H9 (cell line): ENCODE measurements around the gene KCNIP4. TPM values are rescaled to one million over a fixed set of nuclear protein-coding genes. Genes with fewer than 3 reads are reported as not detected.

Source experiments
- DNase-seq: peaks from one replicate; pipeline ENCODE4 v3.0.0-alpha.2; 2017
- H2AFZ ChIP-seq: one replicate; pipeline ENCODE4 v1.6.1; 2013; ENCODE audit warnings: mild to moderate bottlenecking, low read length, control low read depth, moderate library complexity
- H2AK5ac ChIP-seq: 2 replicates; pipeline ENCODE4 v1.6.1; 2013; ENCODE audit warnings: low read length, control low read depth, mixed read lengths; ENCODE audit not compliant: insufficient read length
- H2BK120ac ChIP-seq: one replicate; pipeline ENCODE4 v1.6.1; 2013; ENCODE audit warnings: low read depth, mild to moderate bottlenecking, low read length, control low read depth, inconsistent platforms; ENCODE audit not compliant: poor library complexity, severe bottlenecking
- H2BK12ac ChIP-seq: 2 replicates; pipeline ENCODE4 v1.6.1; 2013; ENCODE audit warnings: low read length, control low read depth, mixed read lengths, low read depth; ENCODE audit not compliant: insufficient read length
- H2BK15ac ChIP-seq: 2 replicates; pipeline ENCODE4 v1.6.1; 2013; ENCODE audit warnings: low read depth, low read length, control low read depth
- H2BK20ac ChIP-seq: one replicate; pipeline ENCODE4 v1.6.1; 2013; ENCODE audit warnings: low read depth, mild to moderate bottlenecking, low read length, control low read depth, inconsistent platforms; ENCODE audit not compliant: poor library complexity, severe bottlenecking
- H2BK5ac ChIP-seq: 2 replicates; pipeline ENCODE4 v1.6.1; 2013; ENCODE audit warnings: low read length, control low read depth, mixed read lengths; ENCODE audit not compliant: insufficient read length
- H3K14ac ChIP-seq: 2 replicates; pipeline ENCODE4 v1.6.1; 2013; ENCODE audit warnings: low read length, control low read depth; ENCODE audit not compliant: insufficient read depth
- H3K18ac ChIP-seq: 2 replicates; pipeline ENCODE4 v1.6.1; 2013; ENCODE audit warnings: low read depth, mild to moderate bottlenecking, mixed read lengths, low read length, control low read depth; ENCODE audit not compliant: insufficient read length
- H3K23ac ChIP-seq: 2 replicates; pipeline ENCODE4 v1.6.1; 2013; ENCODE audit warnings: low read length, control low read depth, mixed read lengths, low read depth; ENCODE audit not compliant: insufficient read length
- H3K23me2 ChIP-seq: 2 replicates; pipeline ENCODE4 v1.6.1; 2013; ENCODE audit warnings: low read depth, mild to moderate bottlenecking, mixed read lengths, low read length, control low read depth; ENCODE audit not compliant: insufficient read length, poor library complexity, severe bottlenecking
- H3K27ac ChIP-seq: 2 replicates; pipeline ENCODE4 v1.5.1; 2013; ENCODE audit warnings: low read length, control low read depth, mixed read lengths, low read depth; ENCODE audit not compliant: insufficient read length
- H3K27me3 ChIP-seq: 2 replicates; pipeline ENCODE4 v1.6.1; 2013; ENCODE audit warnings: low read length, control low read depth, inconsistent platforms; ENCODE audit not compliant: insufficient read depth
- H3K4ac ChIP-seq: 2 replicates; pipeline ENCODE4 v1.6.1; 2013; ENCODE audit warnings: low read depth, mild to moderate bottlenecking, control low read depth, inconsistent platforms, low read length, moderate library complexity
- H3K4me1 ChIP-seq: 2 replicates; pipeline ENCODE4 v1.6.1; 2013; ENCODE audit warnings: low read length, control low read depth, inconsistent platforms; ENCODE audit not compliant: insufficient read depth
- H3K4me2 ChIP-seq: 2 replicates; pipeline ENCODE4 v1.6.1; 2013; ENCODE audit warnings: low read length, control low read depth, mixed read lengths; ENCODE audit not compliant: insufficient read length, insufficient read depth
- H3K56ac ChIP-seq: 2 replicates; pipeline ENCODE4 v1.6.1; 2013; ENCODE audit warnings: low read depth, mild to moderate bottlenecking, mixed read lengths, low read length, control low read depth; ENCODE audit not compliant: insufficient read length
- H3K79me1 ChIP-seq: 2 replicates; pipeline ENCODE4 v1.6.1; 2013; ENCODE audit warnings: low read depth, mild to moderate bottlenecking, moderate library complexity, low read length, control low read depth, inconsistent platforms; ENCODE audit not compliant: insufficient read depth, poor library complexity, severe bottlenecking
- H3K79me2 ChIP-seq: 2 replicates; pipeline ENCODE4 v1.6.1; 2013; ENCODE audit warnings: low read length, control low read depth, inconsistent platforms; ENCODE audit not compliant: insufficient read depth
- H3K9ac ChIP-seq: 2 replicates; pipeline ENCODE4 v1.6.1; 2013; ENCODE audit warnings: low read length, control low read depth, mixed read lengths; ENCODE audit not compliant: insufficient read length; ENCODE audit errors: extremely low read depth
- H3K9me3 ChIP-seq: one replicate; pipeline ENCODE4 v1.6.1; 2013; ENCODE audit warnings: low read depth, low read length, inconsistent platforms; ENCODE audit not compliant: control insufficient read depth
- H3T11ph ChIP-seq: one replicate; pipeline ENCODE4 v1.6.1; 2013; ENCODE audit warnings: mild to moderate bottlenecking, low read length, control low read depth, inconsistent platforms
- H4K20me1 ChIP-seq: one replicate; pipeline ENCODE4 v1.6.1; 2013; ENCODE audit not compliant: control insufficient read depth, insufficient read length, insufficient read depth
- H4K5ac ChIP-seq: 2 replicates; pipeline ENCODE4 v1.6.1; 2013; ENCODE audit warnings: low read depth, mild to moderate bottlenecking, mixed read lengths, low read length, control low read depth; ENCODE audit not compliant: insufficient read length
- H4K8ac ChIP-seq: replicated peaks from 2 replicates; pipeline ENCODE4 v1.6.1; 2013; ENCODE audit warnings: low read length, control low read depth, mixed read lengths, low read depth; ENCODE audit not compliant: insufficient read length
- H4K91ac ChIP-seq: 2 replicates; pipeline ENCODE4 v1.6.1; 2013; ENCODE audit warnings: low read depth, mild to moderate bottlenecking, moderate library complexity, mixed read lengths, low read length, control low read depth; ENCODE audit not compliant: insufficient read length
- H3K27ac Mint-ChIP-seq, 3 experiments: 2 replicates in 2 of 3; 3 replicates in 1 of 3; pipeline ENCODE4 v1.8.0; 2020 to 2021; ENCODE audit warnings: mixed read lengths in 3 of 3, mild to moderate bottlenecking in 1 of 3, moderate library complexity in 1 of 3
- H3K27me3 Mint-ChIP-seq: 2 replicates; pipeline ENCODE4 v1.8.0; 2021; ENCODE audit warnings: low read depth, mild to moderate bottlenecking, moderate library complexity, mixed read lengths
- H3K36me3 Mint-ChIP-seq, 3 experiments: 2 replicates in 2 of 3; 3 replicates in 1 of 3; pipeline ENCODE4 v1.8.0; 2020 to 2021; ENCODE audit warnings: low read depth in 3 of 3, mixed read lengths in 3 of 3; ENCODE audit not compliant: insufficient read depth in 1 of 3
- H3K4me1 Mint-ChIP-seq, 2 experiments: 2 replicates each; pipeline ENCODE4 v1.8.0; 2020; ENCODE audit warnings: mixed read lengths in 2 of 2
- H3K4me3 Mint-ChIP-seq, 2 experiments: 2 replicates in 1 of 2; 3 replicates in 1 of 2; pipeline ENCODE4 v1.8.0; 2020 to 2021; ENCODE audit warnings: mild to moderate bottlenecking in 2 of 2, mixed read lengths in 2 of 2, moderate library complexity in 1 of 2
- H3K9me3 Mint-ChIP-seq, 2 experiments: 2 replicates in 1 of 2; 3 replicates in 1 of 2; pipeline ENCODE4 v1.8.0; 2020; ENCODE audit warnings: mild to moderate bottlenecking in 2 of 2, mixed read lengths in 2 of 2, moderate library complexity in 1 of 2
- total RNA-seq: library from RNA; stranded (reverse); gene quantifications from 2 replicates; pipeline ENCODE4 v1.2.1, GENCODE V29; 2021
- TF ChIP-seq, protein P1 (sequence below): fragments of 200-600 bp; sonication (generic); conservative IDR thresholded peaks from 3 replicates; pipeline ENCODE4 v1.8.0; 2021; ENCODE audit warnings: antibody characterized with exemption, mild to moderate bottlenecking

KCNIP4 gene
- total RNA-seq, 1 experiment from 2014 or later = not detected

- no peak overlapping the region for H2BK5ac ChIP-seq
- Mint-ChIP-seq H3K36me3 (no peaks in the 10 kb centered on the region), H3K9me3 (no peaks in the 10 kb centered on the region; a peak in 1 of 5 replicates), H3K27me3 (no peaks in the 10 kb centered on the region), H3K4me1 (no peaks in the 10 kb centered on the region), H3K27ac (no peak overlapping the region), H3K4me3 (no peak overlapping the region)
- no peaks in the 10 kb centered on the region for H3K9me3 ChIP-seq
- no peaks in the 10 kb centered on the region for H3K79me1 ChIP-seq
- H2AFZ ChIP-seq = no peak overlapping the region
- no peak overlapping the region for H2BK12ac ChIP-seq
- no peak overlapping the region for H3K23ac ChIP-seq
- no peaks in the 10 kb centered on the region for H4K20me1 ChIP-seq
- H3K4me2 ChIP-seq = no peak overlapping the region
- H3K27ac ChIP-seq = no peak overlapping the region
- H3K4me1 ChIP-seq = no peaks in the 10 kb centered on the region
- no peak overlapping the region for H4K8ac ChIP-seq
- no peak overlapping the region for H3K56ac ChIP-seq
- no peaks in the 10 kb centered on the region for H3K27me3 ChIP-seq
- H2BK15ac ChIP-seq = no peak overlapping the region
- no peak overlapping the region for H3K14ac ChIP-seq
- no peak for DNase-seq
- H3K18ac ChIP-seq = no peak overlapping the region
- no peak overlapping the region for H2AK5ac ChIP-seq
- no peak overlapping the region for H3K4ac ChIP-seq
- no peak overlapping the region for H3K9ac ChIP-seq
- H2BK20ac ChIP-seq = no peak overlapping the region
- no peaks in the 10 kb centered on the region for H3K23me2 ChIP-seq
- H2BK120ac ChIP-seq = no peak overlapping the region
- no peak overlapping the region for H3T11ph ChIP-seq
- H3K79me2 ChIP-seq = no peaks in the 10 kb centered on the region
- H4K5ac ChIP-seq = no peak overlapping the region
- H4K91ac ChIP-seq = no peak overlapping the region
- TF ChIP-seq, protein P1, sequence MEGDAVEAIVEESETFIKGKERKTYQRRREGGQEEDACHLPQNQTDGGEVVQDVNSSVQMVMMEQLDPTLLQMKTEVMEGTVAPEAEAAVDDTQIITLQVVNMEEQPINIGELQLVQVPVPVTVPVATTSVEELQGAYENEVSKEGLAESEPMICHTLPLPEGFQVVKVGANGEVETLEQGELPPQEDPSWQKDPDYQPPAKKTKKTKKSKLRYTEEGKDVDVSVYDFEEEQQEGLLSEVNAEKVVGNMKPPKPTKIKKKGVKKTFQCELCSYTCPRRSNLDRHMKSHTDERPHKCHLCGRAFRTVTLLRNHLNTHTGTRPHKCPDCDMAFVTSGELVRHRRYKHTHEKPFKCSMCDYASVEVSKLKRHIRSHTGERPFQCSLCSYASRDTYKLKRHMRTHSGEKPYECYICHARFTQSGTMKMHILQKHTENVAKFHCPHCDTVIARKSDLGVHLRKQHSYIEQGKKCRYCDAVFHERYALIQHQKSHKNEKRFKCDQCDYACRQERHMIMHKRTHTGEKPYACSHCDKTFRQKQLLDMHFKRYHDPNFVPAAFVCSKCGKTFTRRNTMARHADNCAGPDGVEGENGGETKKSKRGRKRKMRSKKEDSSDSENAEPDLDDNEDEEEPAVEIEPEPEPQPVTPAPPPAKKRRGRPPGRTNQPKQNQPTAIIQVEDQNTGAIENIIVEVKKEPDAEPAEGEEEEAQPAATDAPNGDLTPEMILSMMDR = no peak
These were observed 168.4 kb downstream of the KCNIP4 start for GRCh38 chr4:21780148-21780547.
